HL-60 (cell line): ENCODE results near the gene C19orf44.

Experiments used
- CTCF ChIP-seq: IDR thresholded peaks from one replicate; pipeline ENCODE4 v1.5.1; 2011; ENCODE audit warnings: low read length, control low read depth, inconsistent platforms; ENCODE audit not compliant: insufficient read depth
- GABPA ChIP-seq: IDR thresholded peaks from 2 replicates; pipeline ENCODE4 v1.6.1; 2012; ENCODE audit warnings: low read depth
- POLR2AphosphoS5 ChIP-seq: IDR thresholded peaks from 2 replicates; pipeline ENCODE4 v1.6.1; 2012; ENCODE audit warnings: low read depth
- SPI1 ChIP-seq: IDR thresholded peaks from 2 replicates; pipeline ENCODE4 v1.6.1; 2012; ENCODE audit warnings: low read depth, mild to moderate bottlenecking, borderline replicate concordance
- TF ChIP-seq, protein P1 (sequence below): IDR thresholded peaks from 2 replicates; pipeline ENCODE4 v1.6.1; 2012; ENCODE audit warnings: low read depth; ENCODE audit not compliant: insufficient replicate concordance

DNA sequence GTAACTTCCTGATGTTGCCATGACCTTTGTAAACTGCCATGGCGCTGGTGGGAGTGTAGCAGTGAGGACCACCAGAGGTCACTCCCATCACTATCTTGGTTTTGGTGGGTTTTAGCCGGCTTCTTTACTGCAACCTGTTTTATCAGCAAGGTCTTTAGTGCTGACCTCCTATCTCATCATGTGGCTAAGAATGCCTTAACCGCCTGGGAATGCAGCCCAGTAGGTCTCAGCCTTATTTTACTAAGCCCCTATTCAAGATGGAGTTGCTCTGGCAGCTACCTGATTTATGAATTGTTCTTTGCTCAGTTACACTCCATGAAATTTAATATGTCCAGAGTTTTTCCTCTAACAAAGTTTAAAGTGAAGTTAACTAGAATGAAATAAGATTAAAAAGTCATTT is 19.8 kb upstream of the C19orf44 start:
- TF ChIP-seq CTCF (no peak), GABPA (no peak), POLR2AphosphoS5 (no peak), SPI1 (no peak)
- TF ChIP-seq, protein P1, sequence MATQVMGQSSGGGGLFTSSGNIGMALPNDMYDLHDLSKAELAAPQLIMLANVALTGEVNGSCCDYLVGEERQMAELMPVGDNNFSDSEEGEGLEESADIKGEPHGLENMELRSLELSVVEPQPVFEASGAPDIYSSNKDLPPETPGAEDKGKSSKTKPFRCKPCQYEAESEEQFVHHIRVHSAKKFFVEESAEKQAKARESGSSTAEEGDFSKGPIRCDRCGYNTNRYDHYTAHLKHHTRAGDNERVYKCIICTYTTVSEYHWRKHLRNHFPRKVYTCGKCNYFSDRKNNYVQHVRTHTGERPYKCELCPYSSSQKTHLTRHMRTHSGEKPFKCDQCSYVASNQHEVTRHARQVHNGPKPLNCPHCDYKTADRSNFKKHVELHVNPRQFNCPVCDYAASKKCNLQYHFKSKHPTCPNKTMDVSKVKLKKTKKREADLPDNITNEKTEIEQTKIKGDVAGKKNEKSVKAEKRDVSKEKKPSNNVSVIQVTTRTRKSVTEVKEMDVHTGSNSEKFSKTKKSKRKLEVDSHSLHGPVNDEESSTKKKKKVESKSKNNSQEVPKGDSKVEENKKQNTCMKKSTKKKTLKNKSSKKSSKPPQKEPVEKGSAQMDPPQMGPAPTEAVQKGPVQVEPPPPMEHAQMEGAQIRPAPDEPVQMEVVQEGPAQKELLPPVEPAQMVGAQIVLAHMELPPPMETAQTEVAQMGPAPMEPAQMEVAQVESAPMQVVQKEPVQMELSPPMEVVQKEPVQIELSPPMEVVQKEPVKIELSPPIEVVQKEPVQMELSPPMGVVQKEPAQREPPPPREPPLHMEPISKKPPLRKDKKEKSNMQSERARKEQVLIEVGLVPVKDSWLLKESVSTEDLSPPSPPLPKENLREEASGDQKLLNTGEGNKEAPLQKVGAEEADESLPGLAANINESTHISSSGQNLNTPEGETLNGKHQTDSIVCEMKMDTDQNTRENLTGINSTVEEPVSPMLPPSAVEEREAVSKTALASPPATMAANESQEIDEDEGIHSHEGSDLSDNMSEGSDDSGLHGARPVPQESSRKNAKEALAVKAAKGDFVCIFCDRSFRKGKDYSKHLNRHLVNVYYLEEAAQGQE: no peak
